Spleen (tissue), 11 donors: Measurements from ENCODE around the gene FGF14. TPM values are rescaled to one million over a fixed set of nuclear protein-coding genes. Genes with fewer than 3 reads are reported as not detected.

Experiments used
- DNase-seq: peaks from one replicate; pipeline ENCODE4 v3.0.0-alpha.2; 2020
- H3K27ac ChIP-seq, 8 donors: fragments of 200-600 bp; sonication (generic) in 7 of 8; 1 replicate in 4 of 8; 2 replicates in 4 of 8; pipeline versions ENCODE4 v1.5.0 to v1.8.0; 2016 to 2021; ENCODE audit warnings: inconsistent platforms in 4 of 8, mild to moderate bottlenecking in 4 of 8, moderate library complexity in 1 of 8
- H3K27me3 ChIP-seq, 7 donors: fragments of 200-600 bp; sonication (generic) in 6 of 7; replicated peaks in 1 of 7; 1 replicate in 4 of 7; 2 replicates in 3 of 7; pipeline versions ENCODE4 v1.5.0 to v1.8.0; 2016 to 2021; ENCODE audit warnings: inconsistent platforms in 3 of 7, mild to moderate bottlenecking in 1 of 7
- H3K36me3 ChIP-seq, 6 donors: fragments of 200-600 bp; sonication (generic) in 5 of 6; 1 replicate in 4 of 6; 2 replicates in 2 of 6; pipeline versions ENCODE4 v1.5.0 to v1.8.0; 2016 to 2021; ENCODE audit warnings: inconsistent platforms in 2 of 6
- H3K4me1 ChIP-seq, 6 donors: fragments of 200-600 bp; sonication (generic) in 5 of 6; 1 replicate in 3 of 6; 2 replicates in 3 of 6; pipeline versions ENCODE4 v1.5.0 to v1.8.0; 2016 to 2021; ENCODE audit warnings: inconsistent platforms in 3 of 6
- H3K4me3 ChIP-seq, 8 donors: fragments of 200-600 bp; sonication (generic) in 7 of 8; 1 replicate in 4 of 8; 2 replicates in 4 of 8; pipeline versions ENCODE4 v1.5.0 to v1.8.0; 2016 to 2021; ENCODE audit warnings: inconsistent platforms in 4 of 8, mild to moderate bottlenecking in 4 of 8, moderate library complexity in 2 of 8
- H3K9me3 ChIP-seq, 8 donors: fragments of 200-600 bp; sonication (generic) in 7 of 8; 1 replicate in 4 of 8; 2 replicates in 4 of 8; pipeline versions ENCODE4 v1.5.0 to v1.8.0; 2016 to 2021; ENCODE audit warnings: inconsistent platforms in 4 of 8
- POLR2A ChIP-seq, 3 donors: fragments of 450-650 bp; IDR thresholded peaks; one replicate each; pipeline ENCODE4 v1.5.1; 2017; ENCODE audit warnings: antibody characterized with exemption in 3 of 3, mild to moderate bottlenecking in 1 of 3
- POLR2AphosphoS5 ChIP-seq, 3 donors: sonication (generic); formaldehyde crosslinking; IDR thresholded peaks; one replicate each; pipeline ENCODE4 v1.5.1; 2017; ENCODE audit warnings: antibody characterized with exemption in 3 of 3
- WGBS, 5 donors: extraction: QIAGEN DNeasy Blood & Tissue Kit in 3 of 5; methylation state at CpG; one replicate each; pipeline versions ENCODE4 v1.1.5 to v1.1.7; 2013 to 2018; 5-methylcytosine and 5-hydroxymethylcytosine counted together
- intact Hi-C: fragments of 100-400 bp; cut with DNase I; formaldehyde crosslinking; loops from one replicate; pipeline ENCODE4 v1.15.0; 2023; ENCODE audit warnings: low total_unique reads
- polyA plus RNA-seq, 3 donors: library from polyadenylated mRNA; stranded (reverse); fragments of 200-250 nt; gene quantifications; one replicate each; pipeline ENCODE4 v1.2.1, GENCODE V29; 2013
- total RNA-seq, 7 donors: library from RNA; depleted of rRNA in 3 of 7; stranded (reverse); fragments of >200 nt in 3 of 7; fragmentation: NEBNext Ultra II Directional in 4 of 7; extraction: Animal tissue kit (Norgen Biotek cat#: 25700) in 4 of 7; gene quantifications; one replicate each; pipeline versions ENCODE4 v1.1.0 to v1.2.1, GENCODE V29; 2016 to 2021
- TF ChIP-seq, protein P1 (sequence below), 11 experiments: fragments of 200-600 bp in 7 of 11; fragments of 450-650 bp in 4 of 11; sonication (generic) in 4 of 11; IDR thresholded peaks in 8 of 11; conservative IDR thresholded peaks in 3 of 11; 1 replicate in 7 of 11; 2 replicates in 4 of 11; pipeline versions ENCODE4 v1.4.0 to v1.8.0; 2016 to 2021; ENCODE audit warnings: antibody characterized with exemption in 11 of 11, inconsistent platforms in 4 of 11, mild to moderate bottlenecking in 1 of 11
- donor health status: healthy with polysubstance abuse.
- donor health status: DM: no; HTN: no; CAD: no; lungs with moderate emphysema.
- donor health status: DM: no; HTN: no; CAD: no.
- donor health status: Bipolar disorder and iron deficiency.
- donor health status: healthy.
- donor health status: DM: no; HTN: no; CAD: no.
- donor health status: DM: yes; HTN: yes; CAD: no.

The FGF14 gene
- total and polyA plus RNA-seq, 10 donors: 0.03 to 1.1 (median 0.05) TPM; not detected in 3

DNA sequence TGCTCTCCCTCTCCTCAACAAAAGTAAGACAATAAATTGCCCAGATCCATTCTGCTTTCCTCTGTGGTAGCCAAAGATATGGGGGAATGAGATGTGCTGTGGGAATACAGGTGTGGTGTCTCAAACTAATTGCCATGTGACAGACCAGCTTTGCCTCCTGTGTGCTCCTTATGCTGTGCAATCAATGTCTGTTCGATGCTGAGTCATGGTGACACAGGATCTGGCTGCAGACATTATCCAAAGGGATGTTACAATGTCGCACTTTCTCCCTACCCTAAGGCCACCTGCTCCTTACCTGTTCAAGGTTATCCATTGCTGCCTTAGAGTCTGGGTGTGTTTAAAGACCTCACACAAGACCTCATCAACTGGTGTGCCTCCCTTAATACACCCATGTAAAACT is 32.5 kb downstream of the FGF14 start:
- Histone ChIP-seq H3K36me3 (no peaks in the 10 kb centered on the region), H3K27ac (no peak overlapping the region), H3K9me3 (no peaks in the 10 kb centered on the region), H3K4me3 (no peak overlapping the region), H3K27me3 (no peaks in the 10 kb centered on the region), H3K4me1 (no peaks in the 10 kb centered on the region)
- intact Hi-C loops: no loop called here
- 72 to 83% (median 74%) methylated on average over 2 of the region's 2 CpGs for WGBS, 5 donors
- no peak for TF ChIP-seq POLR2A (IDR thresholded peaks at IDR 0.05)
- TF ChIP-seq POLR2AphosphoS5 (IDR thresholded peaks at IDR 0.05): no peak
- TF ChIP-seq, protein P1, sequence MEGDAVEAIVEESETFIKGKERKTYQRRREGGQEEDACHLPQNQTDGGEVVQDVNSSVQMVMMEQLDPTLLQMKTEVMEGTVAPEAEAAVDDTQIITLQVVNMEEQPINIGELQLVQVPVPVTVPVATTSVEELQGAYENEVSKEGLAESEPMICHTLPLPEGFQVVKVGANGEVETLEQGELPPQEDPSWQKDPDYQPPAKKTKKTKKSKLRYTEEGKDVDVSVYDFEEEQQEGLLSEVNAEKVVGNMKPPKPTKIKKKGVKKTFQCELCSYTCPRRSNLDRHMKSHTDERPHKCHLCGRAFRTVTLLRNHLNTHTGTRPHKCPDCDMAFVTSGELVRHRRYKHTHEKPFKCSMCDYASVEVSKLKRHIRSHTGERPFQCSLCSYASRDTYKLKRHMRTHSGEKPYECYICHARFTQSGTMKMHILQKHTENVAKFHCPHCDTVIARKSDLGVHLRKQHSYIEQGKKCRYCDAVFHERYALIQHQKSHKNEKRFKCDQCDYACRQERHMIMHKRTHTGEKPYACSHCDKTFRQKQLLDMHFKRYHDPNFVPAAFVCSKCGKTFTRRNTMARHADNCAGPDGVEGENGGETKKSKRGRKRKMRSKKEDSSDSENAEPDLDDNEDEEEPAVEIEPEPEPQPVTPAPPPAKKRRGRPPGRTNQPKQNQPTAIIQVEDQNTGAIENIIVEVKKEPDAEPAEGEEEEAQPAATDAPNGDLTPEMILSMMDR (IDR thresholded peaks at IDR 0.05 in 8 of 11, conservative IDR thresholded peaks at IDR 0.05 in 3 of 11): no peak
- no peak for DNase-seq

DNA sequence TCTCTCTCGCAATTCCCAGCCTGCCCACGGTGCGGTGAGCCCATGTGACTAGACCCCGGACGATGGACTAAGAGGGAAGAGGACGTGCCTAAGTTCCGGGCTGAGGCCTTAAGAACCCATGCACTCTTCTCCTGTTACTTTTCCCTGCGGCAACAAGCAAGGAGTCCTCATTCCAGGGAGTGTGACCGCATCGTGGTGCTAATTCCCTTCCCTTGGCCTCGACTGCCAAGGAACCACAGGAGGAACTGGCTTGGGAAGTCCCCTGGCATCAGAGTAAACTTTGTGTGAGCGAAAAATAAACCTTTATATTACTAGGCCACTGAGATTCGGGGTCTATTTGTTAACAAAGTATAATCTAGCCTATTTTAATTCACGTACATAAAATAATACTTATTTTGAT is 34.0 kb downstream of the FGF14 start:
- Histone ChIP-seq H3K4me3 (no peak overlapping the region), H3K27ac (no peak overlapping the region), H3K36me3 (no peaks in the 10 kb centered on the region), H3K9me3 (no peaks in the 10 kb centered on the region), H3K27me3 (no peaks in the 10 kb centered on the region), H3K4me1 (no peaks in the 10 kb centered on the region)
- WGBS, 5 donors: 85 to 92% (median 88%) methylated on average over 14 of the region's 14 CpGs
- DNase-seq: no peak
- TF ChIP-seq POLR2AphosphoS5 (IDR thresholded peaks at IDR 0.05): no peak
- no peak for TF ChIP-seq POLR2A (IDR thresholded peaks at IDR 0.05)
- TF ChIP-seq, protein P1 (IDR thresholded peaks at IDR 0.05 in 8 of 11, conservative IDR thresholded peaks at IDR 0.05 in 3 of 11): no peak
- intact Hi-C loops: no loop called here

DNA sequence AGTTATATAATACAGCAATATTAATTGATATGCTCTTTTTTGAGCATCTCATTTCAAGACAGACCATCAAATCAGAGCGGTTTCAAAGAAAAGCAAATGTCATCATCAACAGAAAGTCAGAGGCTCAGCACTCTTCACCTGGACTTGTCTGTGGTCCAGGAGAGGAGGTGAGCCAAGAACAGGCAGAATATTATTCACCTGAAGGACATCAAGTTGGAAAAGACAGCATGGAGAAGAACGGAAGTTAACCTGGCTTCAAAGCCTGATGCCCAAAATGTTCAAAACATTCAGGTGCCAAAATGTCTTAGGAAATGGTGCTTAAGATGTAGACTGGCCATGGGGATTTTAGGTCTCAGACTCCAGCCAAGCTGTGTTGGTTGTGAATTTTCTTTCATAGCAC is 40.7 kb downstream of the FGF14 start:
- TF ChIP-seq POLR2A (IDR thresholded peaks at IDR 0.05) (no peak), POLR2AphosphoS5 (IDR thresholded peaks at IDR 0.05) (no peak)
- TF ChIP-seq, protein P1 (IDR thresholded peaks at IDR 0.05 in 8 of 11, conservative IDR thresholded peaks at IDR 0.05 in 3 of 11): no peak
- no peaks in the 10 kb centered on the region for H3K9me3 ChIP-seq
- no peaks in the 10 kb centered on the region for H3K4me1 ChIP-seq
- H3K27ac ChIP-seq: no peak overlapping the region
- H3K36me3 ChIP-seq: no peaks in the 10 kb centered on the region
- H3K4me3 ChIP-seq: no peak overlapping the region
- H3K27me3 ChIP-seq: no peaks in the 10 kb centered on the region
- DNase-seq: no peak
- intact Hi-C loops: no loop called here
- WGBS, 5 donors: 84 to 96% (median 90%) methylated on average over 2 of the region's 2 CpGs

- 89 to 96% (median 94%) methylated on average over 2 of the region's 2 CpGs for WGBS, 5 donors
- Histone ChIP-seq H3K27ac (no peak overlapping the region), H3K27me3 (no peaks in the 10 kb centered on the region), H3K36me3 (no peaks in the 10 kb centered on the region), H3K4me3 (no peak overlapping the region), H3K4me1 (no peaks in the 10 kb centered on the region), H3K9me3 (no peaks in the 10 kb centered on the region)
- no peak for DNase-seq
- intact Hi-C loops: no loop called here
- TF ChIP-seq POLR2A (IDR thresholded peaks at IDR 0.05): no peak
- no peak for TF ChIP-seq POLR2AphosphoS5 (IDR thresholded peaks at IDR 0.05)
- TF ChIP-seq, protein P1 (IDR thresholded peaks at IDR 0.05 in 8 of 11, conservative IDR thresholded peaks at IDR 0.05 in 3 of 11): no peak
Measured at GRCh38 chr13:102359264-102359663, 42.6 kb downstream of the FGF14 start.
